Measurements from ENCODE around the gene TSPAN13.

DNA sequence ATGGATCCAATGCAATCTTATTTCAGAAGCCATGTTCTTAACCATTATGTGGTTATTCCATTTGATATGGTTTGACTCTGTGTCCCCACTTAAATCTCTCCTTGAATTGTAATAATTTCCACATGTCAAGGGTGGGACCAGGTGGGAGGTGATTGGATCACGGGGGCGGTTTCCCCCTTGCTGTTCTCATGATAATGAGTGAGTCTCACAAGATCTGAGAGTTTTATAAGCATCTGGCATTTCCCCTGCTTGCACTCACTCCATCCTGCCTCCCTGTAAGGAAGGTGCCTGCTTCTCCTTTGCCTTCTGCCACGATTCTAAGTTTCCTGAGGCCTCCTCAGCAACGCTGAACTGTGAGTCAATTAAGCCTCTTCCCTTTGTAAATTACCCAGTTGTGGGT, 32.0 kb upstream of the TSPAN13 start:
- TF ChIP-seq EZH2 (IDR thresholded peaks at IDR 0.05; ENCODE audit: borderline replicate concordance, insufficient read depth, low read length, poor library complexity, severe bottlenecking) (no peak), CTCF (IDR thresholded peaks at IDR 0.05; ENCODE audit: poor library complexity, severe bottlenecking) (no peak)

Data from neural cell (in vitro differentiated cells).